G401.6 (cell line): ENCODE measurements around the gene CWC25.

Experiments
- FAIRE-seq: peaks from 2 replicates; lab custom pipeline; 2012; peaks lifted over from hg19 to GRCh38; lab: Jason Lieb, UNC

CWC25 gene

DNA sequence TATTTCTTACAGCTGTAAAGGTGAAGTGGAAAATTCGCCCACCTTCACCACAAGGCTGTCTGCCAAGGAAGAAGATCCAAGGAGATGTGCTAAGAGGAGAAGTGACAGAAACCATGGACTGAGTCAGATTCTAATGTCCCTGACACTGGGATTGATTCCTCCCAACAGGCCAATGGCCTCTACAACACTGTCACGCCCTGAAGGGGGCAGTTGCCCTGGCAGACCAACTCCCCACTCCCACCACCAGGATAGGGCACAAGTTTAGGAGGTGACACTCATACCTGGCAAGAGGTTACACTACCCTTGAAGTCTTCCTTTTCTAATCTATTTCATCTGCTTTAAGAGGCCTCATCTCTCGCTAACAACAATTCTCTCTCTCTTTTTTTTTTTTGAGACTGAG is 41.9 kb downstream of the CWC25 start:
- FAIRE-seq, result no peak

DNA sequence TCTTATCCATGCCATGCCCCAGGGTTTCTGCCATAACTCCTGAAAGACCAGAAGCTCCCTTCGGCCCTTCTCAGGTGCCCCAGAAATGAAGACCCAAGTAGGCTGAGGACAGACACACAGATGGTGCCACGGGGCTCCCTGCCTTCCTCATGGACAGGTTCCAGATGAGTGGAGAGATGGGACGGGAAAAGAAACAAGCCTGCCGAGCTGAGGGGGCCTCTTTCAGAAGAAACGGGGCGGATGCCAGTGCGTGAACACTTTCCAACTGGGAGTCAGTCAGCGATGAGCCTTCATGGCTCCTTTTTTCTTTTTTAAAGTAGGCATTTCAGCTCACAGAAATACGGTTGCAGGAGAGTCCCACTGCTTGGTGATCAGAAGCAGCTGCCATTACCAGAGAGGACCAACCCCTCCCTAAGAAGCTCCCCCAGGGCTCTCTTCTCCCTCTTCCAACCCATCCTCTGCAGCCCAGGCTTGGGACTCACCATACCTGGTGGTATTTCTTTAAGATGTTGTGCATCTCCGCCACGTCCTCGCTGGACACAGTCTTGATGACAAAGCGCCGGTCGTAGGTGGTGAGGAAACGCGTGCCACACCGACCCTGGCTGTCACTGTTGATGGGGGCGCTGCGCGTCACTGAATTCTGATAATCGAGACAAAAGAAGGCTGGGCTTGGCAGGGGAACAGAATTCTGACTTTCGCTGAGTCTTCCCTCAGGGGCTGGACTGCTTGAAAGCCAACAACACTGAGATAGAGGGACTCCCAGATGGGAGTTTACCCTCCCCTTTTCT is 45.0 kb downstream of the CWC25 start:
- no peak for FAIRE-seq

DNA sequence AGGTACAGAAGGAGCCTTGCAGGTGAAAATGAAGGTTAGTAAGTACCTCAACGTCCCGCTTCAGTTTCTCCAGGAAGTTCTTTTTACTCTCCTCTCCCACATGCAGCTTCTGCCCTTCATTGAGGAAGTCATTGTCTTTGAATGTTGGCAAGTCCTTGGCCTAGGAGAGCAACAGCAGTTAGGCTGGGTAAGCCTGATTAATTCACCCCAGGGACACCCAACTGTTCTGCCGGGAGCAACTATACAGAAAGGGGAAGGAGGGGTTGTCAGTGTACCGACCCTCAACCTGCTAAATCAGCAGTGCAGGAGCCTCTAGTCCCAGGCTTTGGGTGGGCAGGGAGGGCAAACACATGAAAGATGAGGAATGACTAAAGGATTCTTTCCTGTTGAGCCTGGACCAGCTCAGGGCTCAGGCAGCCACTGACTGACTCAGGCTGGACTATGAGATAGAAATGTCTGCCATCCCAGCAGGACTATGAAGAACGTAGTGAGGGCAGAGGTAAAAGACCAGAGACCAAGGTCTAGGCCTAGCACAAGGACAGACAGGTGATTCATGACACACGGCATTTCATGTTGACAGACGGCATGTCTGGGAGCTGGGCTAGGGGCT is 47.4 kb downstream of the CWC25 start:
- FAIRE-seq, result no peak

DNA sequence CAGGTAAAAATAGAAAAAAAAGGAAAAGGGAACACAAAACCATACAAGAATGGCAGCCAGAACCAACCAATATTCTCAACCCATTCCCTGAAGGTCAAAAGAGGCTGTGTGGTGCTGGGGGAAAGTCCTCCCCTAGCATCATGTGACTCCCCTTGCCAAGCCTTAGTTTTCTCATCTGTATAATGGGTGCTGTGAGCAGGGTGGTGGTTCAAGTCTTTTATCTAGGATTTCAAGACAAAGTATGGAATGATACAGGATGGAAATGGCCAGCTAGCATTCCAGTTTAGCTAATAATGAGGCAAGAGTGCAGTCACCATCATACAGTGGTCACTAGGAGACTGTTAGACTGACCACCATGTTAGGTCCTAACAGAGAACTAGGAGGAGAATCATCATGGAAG is 51.9 kb downstream of the CWC25 start:
- no peak for FAIRE-seq

DNA sequence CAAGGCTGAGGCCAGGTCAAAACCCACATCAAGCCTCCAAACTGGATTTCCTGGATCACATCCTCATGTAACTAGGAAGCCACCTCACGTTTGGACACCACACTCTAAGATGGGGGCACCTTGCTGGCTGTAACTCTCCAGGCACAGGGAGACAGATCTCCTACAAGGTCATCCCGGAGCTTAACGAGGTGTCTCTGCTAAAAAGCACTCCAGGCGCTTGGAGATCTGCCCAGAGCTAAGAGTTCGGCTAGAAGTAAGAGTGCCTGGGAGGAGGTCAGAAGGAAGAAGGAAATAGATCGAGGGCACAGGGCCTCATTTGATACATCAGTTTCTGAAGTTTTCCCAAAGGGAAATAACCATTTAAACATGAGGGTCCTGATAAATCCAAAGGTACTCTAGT is 56.7 kb downstream of the CWC25 start:
- FAIRE-seq, result no peak

DNA sequence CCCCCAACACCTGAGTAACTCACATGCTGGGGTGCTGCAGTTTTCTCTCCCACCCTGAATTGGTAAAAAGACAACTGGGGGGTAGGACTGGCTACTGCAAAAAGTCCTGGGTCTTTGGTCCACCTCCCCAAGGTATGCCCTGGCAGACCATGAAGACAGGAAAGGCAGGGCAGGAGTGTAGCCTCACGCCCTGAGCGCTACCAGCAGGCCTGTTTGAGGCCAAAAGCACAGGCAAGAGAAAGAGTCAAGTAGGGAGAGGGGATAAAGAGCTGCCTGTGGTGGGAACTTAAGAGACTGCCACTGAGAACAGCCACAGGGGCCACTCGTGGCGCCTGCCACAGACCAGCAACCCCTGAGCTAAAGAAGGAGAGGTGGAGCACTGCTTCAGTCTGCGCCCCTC is 58.8 kb downstream of the CWC25 start:
- FAIRE-seq, result no peak

DNA sequence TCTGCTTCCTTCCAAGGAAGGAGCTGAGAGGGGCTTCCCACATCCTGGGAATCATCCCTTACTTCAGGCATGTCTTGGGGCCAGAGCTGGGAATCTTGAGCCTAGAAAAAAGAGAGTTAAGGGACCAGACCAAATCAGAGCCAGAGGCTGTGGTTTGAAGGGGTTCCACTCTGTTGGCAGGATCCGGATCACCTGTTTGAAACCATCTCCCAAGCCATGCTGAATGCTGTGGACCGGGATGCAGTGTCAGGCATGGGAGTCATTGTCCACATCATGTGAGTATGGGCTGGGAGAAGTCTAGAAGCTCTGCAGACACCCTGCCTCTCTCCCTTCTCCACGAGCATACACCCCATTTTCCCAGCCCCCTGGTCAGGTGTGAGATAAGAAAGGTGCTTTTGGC is 62.9 kb downstream of the CWC25 start:
- no peak for FAIRE-seq

DNA sequence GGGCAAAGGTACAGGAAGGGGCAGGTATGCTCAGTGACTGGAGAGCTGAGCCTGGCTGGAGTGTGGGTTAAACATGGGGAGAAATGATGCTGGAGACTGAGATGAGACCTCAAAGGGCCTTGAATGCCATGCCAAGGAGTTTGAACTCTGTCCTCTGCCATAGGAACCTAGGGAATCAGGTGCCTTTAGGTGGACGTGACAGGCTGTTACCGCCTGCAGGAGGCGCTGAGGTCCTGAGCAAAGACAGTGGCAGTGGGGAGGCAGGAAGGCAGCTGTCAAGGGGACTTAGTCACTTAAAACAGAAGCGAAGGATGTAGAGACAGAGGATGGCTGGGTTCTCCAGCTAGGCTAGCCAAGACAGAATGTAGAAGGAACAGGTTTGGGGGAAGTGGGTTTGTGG is 63.5 kb downstream of the CWC25 start:
- no peak for FAIRE-seq

DNA sequence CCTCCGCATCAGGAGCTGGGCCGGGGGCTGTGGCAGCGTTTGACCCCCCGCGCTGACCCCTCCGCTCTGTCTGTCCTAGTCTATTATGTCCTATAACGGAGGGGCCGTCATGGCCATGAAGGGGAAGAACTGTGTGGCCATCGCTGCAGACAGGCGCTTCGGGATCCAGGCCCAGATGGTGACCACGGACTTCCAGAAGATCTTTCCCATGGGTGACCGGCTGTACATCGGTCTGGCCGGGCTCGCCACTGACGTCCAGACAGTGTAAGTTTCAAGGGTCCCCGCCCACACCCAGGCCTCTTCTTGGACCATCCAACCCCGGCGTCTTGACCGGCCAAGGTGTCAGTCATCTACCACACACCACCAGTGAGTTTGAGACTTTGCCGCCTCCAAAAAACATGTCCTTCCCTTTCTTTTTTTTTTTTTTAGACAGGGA is 72.0 kb downstream of the CWC25 start:
- no peak for FAIRE-seq

DNA sequence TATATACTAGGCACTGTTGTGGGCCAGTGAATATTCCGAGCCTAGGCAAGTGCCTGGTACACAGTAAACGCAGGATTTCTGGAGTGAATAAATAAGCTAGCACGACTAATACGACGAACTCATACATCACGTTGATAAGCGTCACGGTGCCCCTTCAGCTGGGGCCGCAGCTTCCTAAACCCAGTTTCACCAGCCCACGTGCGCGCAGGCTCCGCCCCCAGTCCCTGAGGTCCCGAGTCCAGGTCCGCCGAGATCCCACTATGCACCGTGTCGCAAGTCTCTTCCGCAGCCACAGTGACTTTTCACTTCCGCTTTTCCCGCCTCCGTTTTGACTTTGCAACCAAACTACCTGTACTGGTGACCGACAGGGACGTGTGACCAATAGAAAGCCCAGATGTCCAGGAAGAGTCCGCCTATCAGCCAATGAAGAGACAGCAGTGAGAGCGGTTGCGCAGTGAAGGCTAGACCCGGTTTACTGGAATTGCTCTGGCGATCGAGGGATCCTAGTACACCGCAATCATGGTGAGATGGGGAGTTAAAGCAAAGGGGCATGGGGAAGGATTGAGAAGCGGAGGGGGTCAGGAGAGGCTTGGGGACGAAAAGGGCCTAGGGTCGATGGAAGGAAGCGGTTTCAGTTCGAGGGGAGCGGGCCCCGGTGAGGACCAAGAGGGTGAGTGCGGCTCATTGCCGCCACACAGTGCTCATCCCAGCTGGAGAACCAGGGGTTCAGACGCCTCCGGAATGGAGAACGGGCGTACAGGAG is 72.6 kb downstream of the CWC25 start, which contains the start of gene PSMB3:
Gene PSMB3, plus strand, starts transcription at position 434 of the 763 bp plus-strand sequence. Its CDS starts 86 bp downstream, at position 520.
- FAIRE-seq, result no peak

DNA sequence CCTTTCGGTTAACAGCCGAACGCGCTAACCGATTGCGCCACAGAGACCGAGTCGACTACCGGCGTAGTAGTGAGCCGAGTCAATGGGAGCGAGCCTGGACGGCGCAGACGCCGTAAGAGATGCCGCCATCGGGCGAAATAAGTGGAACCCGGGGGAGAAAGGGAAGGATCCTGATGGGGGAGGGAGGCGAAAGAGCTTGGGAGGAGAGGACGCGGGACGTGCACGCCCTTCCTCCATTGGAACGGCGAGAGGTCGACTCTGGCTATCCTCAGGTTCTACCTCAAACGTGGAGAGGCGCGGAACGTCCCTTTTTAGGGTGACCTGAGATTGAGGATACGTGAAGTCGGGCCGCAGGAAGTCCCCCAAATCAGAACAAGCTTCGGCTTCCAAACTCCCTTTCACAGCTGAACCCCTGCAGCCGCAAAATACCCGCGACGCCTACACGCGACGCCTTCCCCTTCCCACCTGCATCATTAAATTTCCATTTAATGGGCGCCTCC is 73.3 kb downstream of the CWC25 start:
- no peak for FAIRE-seq

DNA sequence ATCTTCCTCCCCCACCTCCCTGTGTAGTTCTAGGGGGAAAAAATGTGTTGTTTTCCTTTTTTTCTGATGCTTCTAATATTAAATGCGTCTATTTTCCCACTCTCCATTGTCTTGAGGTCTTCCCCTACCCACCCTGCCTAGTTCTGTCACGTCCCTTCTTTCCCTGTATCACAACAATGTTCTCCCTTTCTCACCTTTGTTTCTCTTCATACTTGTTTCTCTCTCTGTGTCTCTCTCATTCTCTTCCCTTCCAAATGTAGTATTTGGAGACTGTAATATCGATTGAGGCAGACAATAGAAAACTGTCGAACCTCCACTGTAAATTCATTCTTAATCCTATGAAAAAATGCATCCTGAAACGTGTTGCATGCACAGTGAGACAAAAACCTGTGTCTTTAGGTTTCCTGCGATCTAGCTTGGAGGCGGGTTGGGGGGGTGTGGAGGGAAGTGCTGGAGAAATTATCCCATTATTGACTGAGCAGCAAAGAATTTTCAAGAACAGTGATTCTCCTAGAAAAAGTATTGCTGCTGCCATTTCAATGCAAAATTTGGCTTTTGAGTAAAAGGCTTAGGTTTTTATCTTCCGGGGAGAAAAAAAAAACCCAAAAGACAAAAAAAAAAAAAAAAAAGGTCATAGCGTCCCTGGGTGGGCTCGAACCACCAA is 73.8 kb downstream of the CWC25 start:
- no peak for FAIRE-seq
